ENCODE measurements around the gene MAGI2.

Gene MAGI2

DNA sequence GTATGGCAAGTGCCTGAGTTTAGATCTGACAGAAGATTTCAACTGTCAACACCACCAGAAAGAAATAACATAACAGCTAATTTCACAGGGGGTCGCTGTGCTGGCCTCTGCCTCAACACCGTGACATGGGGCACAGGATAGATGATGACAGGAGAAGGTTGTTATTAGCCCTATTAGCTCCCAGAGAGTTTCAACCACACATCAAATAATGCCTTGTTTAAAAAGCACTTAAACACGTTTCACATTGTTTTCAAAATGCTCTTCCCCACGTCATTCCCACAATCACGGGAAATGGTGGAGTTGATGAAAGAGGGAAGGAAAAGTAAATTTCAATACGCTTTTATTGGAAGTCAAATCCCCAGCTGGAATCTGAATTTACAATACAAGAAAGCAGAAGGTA lies 184.7 kb downstream of the MAGI2 start:
- Histone ChIP-seq H3K36me3 (replicated peaks) (no peaks in the 10 kb centered on the region), H3K27ac (no peak overlapping the region), H3K27me3 (replicated peaks) (no peaks in the 10 kb centered on the region), H3K4me3 (ENCODE audit: low read depth, low read length) (no peak overlapping the region)
- in situ Hi-C loops (cut with HindIII; ENCODE audit: low pct_ligation_motif_present, low sequenced_read_pairs): no loop called here
- TF ChIP-seq, protein P1, sequence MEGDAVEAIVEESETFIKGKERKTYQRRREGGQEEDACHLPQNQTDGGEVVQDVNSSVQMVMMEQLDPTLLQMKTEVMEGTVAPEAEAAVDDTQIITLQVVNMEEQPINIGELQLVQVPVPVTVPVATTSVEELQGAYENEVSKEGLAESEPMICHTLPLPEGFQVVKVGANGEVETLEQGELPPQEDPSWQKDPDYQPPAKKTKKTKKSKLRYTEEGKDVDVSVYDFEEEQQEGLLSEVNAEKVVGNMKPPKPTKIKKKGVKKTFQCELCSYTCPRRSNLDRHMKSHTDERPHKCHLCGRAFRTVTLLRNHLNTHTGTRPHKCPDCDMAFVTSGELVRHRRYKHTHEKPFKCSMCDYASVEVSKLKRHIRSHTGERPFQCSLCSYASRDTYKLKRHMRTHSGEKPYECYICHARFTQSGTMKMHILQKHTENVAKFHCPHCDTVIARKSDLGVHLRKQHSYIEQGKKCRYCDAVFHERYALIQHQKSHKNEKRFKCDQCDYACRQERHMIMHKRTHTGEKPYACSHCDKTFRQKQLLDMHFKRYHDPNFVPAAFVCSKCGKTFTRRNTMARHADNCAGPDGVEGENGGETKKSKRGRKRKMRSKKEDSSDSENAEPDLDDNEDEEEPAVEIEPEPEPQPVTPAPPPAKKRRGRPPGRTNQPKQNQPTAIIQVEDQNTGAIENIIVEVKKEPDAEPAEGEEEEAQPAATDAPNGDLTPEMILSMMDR (IDR thresholded peaks at IDR 0.05; ENCODE audit: low read depth, low read length, missing control alignments): no peak
- DNase-seq: no peak

DNA sequence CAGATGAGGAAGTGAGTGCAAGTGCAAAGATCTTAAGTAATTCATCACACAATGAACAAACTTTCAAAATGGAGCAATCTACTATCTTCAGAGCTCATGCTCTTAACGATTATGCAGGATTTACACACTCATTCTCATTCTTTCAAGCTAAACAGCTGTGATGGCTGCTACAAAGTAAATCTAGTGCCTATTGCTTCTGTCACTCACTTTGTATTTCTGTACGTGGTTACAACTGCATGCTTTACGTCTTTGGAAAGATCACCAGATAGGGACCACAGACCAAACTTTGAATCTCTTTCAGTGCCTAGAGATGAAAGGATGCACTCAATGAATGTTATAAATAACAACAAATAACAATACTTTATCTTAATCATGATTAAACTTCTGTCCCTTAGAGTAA lies 194.6 kb downstream of the MAGI2 start:
- TF ChIP-seq, protein P1 (IDR thresholded peaks at IDR 0.05; ENCODE audit: low read depth, low read length, missing control alignments): no peak
- no peak for DNase-seq
- Histone ChIP-seq H3K36me3 (replicated peaks) (no peaks in the 10 kb centered on the region), H3K27ac (no peak overlapping the region), H3K4me3 (ENCODE audit: low read depth, low read length) (no peak overlapping the region), H3K27me3 (replicated peaks) (no peaks in the 10 kb centered on the region)
- in situ Hi-C loops (cut with HindIII; ENCODE audit: low pct_ligation_motif_present, low sequenced_read_pairs): no loop called here

- no peak for DNase-seq
- Histone ChIP-seq H3K27me3 (replicated peaks) (no peaks in the 10 kb centered on the region), H3K36me3 (replicated peaks) (no peaks in the 10 kb centered on the region), H3K4me3 (ENCODE audit: low read depth, low read length) (no peak overlapping the region), H3K27ac (no peak overlapping the region)
- TF ChIP-seq, protein P1 (IDR thresholded peaks at IDR 0.05; ENCODE audit: low read depth, low read length, missing control alignments): no peak
- in situ Hi-C loops (cut with HindIII; ENCODE audit: low pct_ligation_motif_present, low sequenced_read_pairs): no loop called here
Measured at GRCh38 chr7:79257959-79258358, 195.5 kb downstream of the MAGI2 start.

- TF ChIP-seq, protein P1 (IDR thresholded peaks at IDR 0.05; ENCODE audit: low read depth, low read length, missing control alignments): peak; percentile 28
- H3K36me3 ChIP-seq (replicated peaks): no peaks in the 10 kb centered on the region
- DNase-seq: no peak
- H3K27ac ChIP-seq: no peak overlapping the region
- H3K27me3 ChIP-seq (replicated peaks): no peaks in the 10 kb centered on the region
- H3K4me3 ChIP-seq (ENCODE audit: low read depth, low read length): no peak overlapping the region
- in situ Hi-C loops (cut with HindIII; ENCODE audit: low pct_ligation_motif_present, low sequenced_read_pairs): no loop called here
Measured at GRCh38 chr7:79245623-79246249, 207.7 kb downstream of the MAGI2 start.

- Histone ChIP-seq H3K4me3 (ENCODE audit: low read depth, low read length) (no peak overlapping the region), H3K27ac (no peak overlapping the region), H3K27me3 (replicated peaks) (no peaks in the 10 kb centered on the region), H3K36me3 (replicated peaks) (no peaks in the 10 kb centered on the region)
- no peak for DNase-seq
- TF ChIP-seq, protein P1 (IDR thresholded peaks at IDR 0.05; ENCODE audit: low read depth, low read length, missing control alignments): no peak
- in situ Hi-C loops (cut with HindIII; ENCODE audit: low pct_ligation_motif_present, low sequenced_read_pairs): no loop called here
Measured at GRCh38 chr7:79244482-79244881, 209.0 kb downstream of the MAGI2 start.
